Measurements from ENCODE around the gene MROH7.
A peak's percentile ranks its signal among the peaks of the same experiment; 100 is the strongest.

Gene MROH7

DNA sequence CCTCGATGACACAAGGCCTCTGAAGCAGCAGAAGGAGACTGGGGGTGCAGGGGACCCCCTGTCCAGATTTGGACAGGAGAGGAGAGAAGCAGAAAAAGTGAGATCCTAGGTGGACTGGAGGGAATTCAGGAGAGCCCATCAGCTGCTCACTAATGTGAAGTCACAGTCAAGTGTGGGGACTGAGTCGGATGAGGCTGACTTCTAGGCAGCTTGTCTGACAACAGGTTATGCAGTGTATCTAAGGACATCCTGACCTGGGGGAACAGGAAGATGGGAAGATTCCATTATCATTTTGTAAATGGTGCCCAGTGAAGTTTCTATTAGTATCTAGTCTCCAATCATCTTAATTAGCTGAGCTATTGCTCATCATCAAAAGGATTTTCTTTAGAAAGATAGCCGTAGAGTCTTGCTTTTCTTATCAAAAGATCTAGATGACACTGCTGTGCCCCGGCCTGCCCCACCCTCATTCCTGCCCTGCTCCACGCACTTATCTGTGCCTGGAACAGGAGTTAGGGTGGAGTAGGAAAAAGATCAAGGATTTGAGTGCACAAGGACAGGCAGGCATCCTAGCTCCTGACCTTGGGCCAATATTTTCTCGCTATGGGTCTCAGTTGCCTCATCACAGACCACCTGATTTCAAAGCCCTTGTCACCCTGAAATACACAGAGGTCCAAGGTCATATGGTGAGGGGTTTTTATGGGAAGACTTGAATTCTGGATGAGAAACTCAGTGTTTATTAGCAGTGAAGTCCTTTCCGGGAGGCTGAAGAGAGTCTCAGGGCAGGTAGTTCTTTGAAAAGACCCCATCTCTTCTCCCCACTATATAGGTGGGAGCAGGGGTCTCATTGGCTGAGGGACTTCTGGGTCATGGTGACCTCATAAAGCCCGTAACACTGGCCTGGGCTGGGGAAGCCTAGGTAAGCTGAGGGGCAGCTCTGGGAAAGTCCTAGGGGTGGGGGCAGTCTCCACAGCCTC lies at the start of gene MROH7:
TSS of gene MROH7 (plus strand) at position 924 of the 974 bp plus-strand sequence. CDS start 11,141 bp downstream, outside the sequence.
- DNase-seq: no peak

GRCh38 chr1:54593571-54594160 lies 47.9 kb upstream of the MROH7 start:
- no peak for DNase-seq

DNA sequence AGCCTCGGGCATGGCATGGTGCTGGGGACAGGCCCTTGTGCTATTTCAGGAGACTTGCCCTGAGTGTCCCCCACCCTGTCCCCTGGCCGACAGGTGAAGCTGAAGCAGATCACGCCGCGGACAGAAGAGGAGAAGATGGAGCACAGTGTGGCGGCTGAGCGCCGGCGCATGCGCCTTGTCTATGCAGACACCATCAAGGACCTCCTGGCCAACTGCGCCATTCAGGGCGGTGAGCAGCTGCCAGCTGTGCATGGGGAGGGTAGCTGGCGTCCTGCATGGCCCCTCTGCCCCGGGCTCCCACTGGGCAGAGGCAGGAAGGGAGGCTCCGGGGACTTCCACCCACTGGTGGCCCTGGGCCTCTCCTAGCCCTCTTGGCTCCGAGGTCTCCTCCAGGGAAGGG lies 47.1 kb upstream of the MROH7 start:
- DNase-seq: no peak

- no peak for DNase-seq
Measured at GRCh38 chr1:54595956-54596498, 45.6 kb upstream of the MROH7 start.

- DNase-seq: no peak
Measured at GRCh38 chr1:54596756-54597155, 44.8 kb upstream of the MROH7 start.

- DNase-seq: peak; percentile 14 to 29
Measured at GRCh38 chr1:54597455-54598030, 44.0 kb upstream of the MROH7 start.

GRCh38 chr1:54599211-54599823 lies 42.3 kb upstream of the MROH7 start:
- DNase-seq: no peak

- DNase-seq: no peak
Measured at GRCh38 chr1:54600947-54601721, 40.5 kb upstream of the MROH7 start.

DNA sequence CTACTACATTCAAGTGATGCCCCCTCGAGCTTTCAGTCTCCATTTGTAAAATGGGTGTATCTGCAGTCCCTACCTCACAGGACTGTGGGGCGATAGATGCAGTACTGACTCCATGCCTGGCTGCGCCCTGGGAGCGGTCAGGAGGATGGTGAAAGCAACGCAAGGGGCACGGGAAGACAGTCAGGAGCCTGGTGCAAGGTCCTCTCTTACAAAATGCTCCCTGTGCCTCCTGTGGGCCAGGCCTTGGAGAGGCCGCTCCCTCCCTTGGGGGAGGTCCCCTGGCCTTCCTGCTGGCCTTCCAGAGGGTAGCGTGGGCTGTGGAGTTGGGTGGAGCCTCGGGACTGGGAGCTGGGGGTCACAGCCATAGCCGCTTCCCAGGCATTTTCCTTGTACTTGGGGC lies 39.9 kb upstream of the MROH7 start:
- DNase-seq: no peak

DNA sequence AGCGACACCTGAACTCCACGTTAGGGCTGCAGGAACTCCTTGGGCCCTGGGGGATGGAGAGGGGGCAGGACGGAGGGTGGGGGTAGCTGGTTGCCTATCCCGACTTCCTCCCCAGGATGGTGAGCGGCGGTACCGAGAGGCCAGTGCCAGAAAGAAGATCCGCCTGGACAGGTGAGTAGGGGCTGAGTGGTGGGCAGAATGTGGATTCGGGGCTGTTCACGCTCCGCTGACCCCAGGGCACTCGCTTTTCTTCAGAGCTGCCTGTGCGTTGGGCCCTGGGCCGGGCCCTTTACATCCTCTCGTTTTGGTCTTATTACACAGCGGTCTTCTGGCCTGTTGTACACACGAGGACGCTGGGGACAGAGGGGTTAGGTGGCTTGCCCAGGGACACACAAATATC lies 39.0 kb upstream of the MROH7 start:
- no peak for DNase-seq

- DNase-seq: no peak
Measured at GRCh38 chr1:54603241-54603640, 38.3 kb upstream of the MROH7 start.

DNA sequence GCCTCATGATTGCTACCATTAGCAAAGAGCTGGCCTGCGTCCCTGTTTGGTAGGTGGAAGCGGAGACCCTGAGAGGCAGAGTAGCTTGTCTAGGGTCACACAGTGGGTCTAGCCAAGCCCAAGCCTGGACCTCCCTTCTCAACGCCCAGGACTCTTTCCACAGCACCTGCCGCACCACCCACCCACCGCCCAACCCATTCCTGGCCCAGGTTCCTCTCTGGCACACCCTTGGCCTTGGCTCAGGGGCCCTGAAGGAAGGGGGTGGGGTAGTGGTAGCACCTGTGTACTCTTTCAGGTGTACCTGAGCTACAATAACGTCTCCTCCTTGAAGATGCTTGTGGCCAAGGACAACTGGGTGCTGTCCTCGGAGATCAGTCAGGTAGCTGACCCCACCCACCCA lies 37.5 kb upstream of the MROH7 start:
- DNase-seq: no peak

GRCh38 chr1:54604572-54605370 lies 36.8 kb upstream of the MROH7 start:
- DNase-seq: peak; percentile 86 to 94

DNA sequence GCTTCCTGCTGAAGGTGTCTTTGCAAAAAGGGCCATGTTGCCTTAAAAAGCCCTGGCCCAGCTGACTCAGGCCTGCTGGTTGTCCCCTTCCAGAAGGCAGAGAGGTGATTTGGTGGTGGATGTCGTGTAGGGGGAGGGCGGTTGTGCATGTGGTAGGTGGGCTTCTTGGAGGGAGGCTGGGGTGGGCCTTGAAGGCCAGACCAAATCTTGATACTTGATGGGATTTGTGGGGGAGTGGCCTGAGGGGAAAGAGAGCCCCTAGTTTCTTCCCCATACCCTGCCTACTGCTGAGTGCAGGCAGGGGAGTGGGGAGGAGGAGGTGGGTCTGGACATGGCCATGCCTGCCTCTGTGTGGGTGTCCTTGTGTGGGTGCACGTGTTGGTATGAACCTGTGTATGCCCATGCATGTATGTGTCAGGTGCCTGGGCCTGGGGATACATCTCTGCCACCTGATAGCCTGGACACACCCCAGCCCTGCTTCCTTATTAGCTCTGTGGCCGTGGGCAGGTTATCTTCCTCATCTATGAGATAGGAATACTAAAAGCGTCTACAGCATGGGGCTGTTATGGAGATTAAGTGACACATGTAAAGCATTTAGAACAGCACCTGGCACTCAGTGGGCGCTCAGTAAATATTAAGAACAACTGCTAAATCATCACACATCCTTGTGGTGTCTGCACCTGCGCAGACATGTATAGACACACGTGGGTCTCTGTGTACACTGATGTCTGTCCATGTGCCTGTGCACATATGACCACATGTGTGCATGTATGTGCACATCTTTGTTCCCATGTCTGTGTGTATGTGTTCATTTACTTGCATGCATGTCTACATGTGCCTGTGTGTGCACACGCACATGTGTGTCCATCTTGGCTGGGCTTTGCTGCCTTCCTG lies 35.2 kb upstream of the MROH7 start:
- no peak for DNase-seq

- no peak for DNase-seq
Measured at GRCh38 chr1:54606990-54607325, 34.6 kb upstream of the MROH7 start.

DNA sequence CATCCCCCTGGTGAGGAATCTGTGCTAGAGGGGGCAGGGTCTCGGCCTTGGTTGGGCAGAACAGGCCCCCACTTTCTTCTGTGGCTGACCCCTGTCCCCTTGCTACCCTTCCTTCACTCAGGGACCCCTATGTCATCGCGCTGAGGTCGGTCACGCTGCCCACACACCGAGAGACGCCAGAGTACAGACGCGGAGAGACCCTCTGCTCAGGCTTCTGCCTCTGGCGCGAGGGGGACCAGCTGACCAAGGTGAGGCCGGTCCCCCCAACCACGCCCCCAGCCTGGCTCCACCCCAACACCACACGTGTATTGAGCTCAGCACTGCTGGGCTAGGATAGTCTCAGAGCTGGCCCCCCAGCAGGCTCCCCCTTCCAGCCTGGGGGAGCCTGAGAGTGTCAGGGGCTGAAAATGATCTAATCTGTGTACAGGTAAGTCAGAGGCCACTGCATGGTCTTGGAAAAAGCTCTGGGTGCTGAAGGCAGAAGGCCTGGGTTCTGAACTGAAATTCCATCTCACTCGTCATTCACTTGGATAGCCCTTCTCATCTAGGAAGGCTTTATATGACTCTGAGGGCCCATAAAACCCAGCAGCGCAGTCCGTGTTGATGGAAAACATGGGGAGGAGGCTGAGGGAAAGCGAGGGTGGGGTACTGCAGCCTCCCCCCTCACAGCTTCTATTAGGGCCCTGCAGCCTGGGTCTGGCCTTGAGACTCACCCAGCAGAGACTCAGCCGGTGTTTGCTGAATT lies 33.6 kb upstream of the MROH7 start:
- no peak for DNase-seq

- DNase-seq: no peak
Measured at GRCh38 chr1:54608566-54609230, 32.9 kb upstream of the MROH7 start.

DNA sequence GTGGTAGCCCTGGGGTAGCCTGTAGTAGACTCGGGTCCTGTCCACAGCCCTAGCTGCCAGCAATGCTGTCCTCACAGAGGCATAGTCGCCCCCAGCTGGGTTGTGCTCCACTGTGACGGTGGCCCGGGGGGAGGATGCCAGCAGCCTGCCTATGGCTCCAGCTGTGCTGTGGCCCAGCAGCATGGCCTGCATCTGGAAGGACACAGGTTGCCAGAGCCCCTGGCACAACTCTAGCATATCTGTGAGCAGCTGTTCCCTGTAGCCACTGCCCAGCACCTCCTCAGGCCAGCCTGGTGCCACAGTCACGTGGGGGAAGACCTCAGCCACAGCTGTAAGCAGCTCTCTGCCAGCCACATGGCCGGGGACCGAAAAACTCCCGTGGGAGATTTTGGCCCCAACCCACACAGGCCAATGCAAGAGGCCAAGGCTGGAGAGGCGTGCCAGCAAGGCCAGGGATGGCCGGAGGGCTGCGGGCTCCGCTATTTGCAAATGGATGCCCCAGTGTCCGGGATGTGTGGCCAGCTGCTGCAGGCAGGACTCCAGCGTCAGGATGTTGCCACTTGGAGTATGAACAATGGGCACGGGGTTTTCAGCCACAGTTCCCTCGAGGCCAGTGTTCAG lies 32.2 kb upstream of the MROH7 start:
- DNase-seq: no peak

DNA sequence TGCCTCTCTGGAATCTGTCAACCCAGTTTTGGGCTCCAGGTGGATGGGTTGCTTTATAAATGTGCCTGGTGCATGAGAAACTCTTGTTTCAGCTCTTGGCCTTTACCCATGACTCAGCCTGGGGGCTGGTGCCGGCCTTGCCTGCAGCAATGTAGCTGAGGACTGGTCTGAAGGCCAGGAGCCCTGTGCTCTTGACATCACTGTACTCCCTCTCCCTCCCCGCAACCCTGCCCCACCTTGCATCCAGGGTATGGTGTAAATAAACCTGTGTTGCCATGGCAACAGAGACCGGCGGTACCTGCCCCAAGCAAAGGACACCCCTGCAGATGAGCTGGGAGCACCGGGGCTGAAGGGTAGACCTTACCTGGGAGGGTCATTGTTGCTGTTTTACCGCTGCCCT lies 31.5 kb upstream of the MROH7 start:
- DNase-seq: no peak
